H1 (cell line): ENCODE data around the gene CNTN5. TPM values are rescaled to one million over a fixed set of nuclear protein-coding genes. Genes with fewer than 3 reads are reported as not detected.

ENCODE experiments used
- CTCF ChIA-PET: fragments of 300-600 bp; sonication (Branson Sonifier 250); formaldehyde crosslinking; loops from one replicate; lab custom pipeline; 2021; ENCODE audit not compliant: partially characterized antibody; lab: Charles Lee
- POLR2A ChIA-PET: fragments of 300-600 bp; sonication (Branson Sonifier 250); formaldehyde crosslinking; loops from one replicate; lab custom pipeline; 2021; ENCODE audit warnings: inconsistent platforms; ENCODE audit not compliant: partially characterized antibody; lab: Charles Lee
- DNase-seq, 2 experiments: peaks; one replicate each; pipeline versions ENCODE4 v3.0.0 to v3.0.0-alpha.2; 2010 to 2022; ENCODE audit warnings: low spot score in 2 of 2, low read depth in 1 of 2, mixed read lengths in 1 of 2
- FAIRE-seq: peaks from 2 replicates; lab custom pipeline; 2011; peaks lifted over from hg19 to GRCh38; lab: Jason Lieb, UNC
- H2AFZ ChIP-seq: 2 replicates; pipeline ENCODE4 v1.8.1; 2012; ENCODE audit warnings: low read length, inconsistent platforms
- H2AK5ac ChIP-seq: 2 replicates; pipeline ENCODE4 v1.6.1; 2013; ENCODE audit warnings: low read depth, low read length
- H2BK120ac ChIP-seq: replicated peaks from 2 replicates; pipeline ENCODE3; 2013; ENCODE audit warnings: low read depth, low read length, inconsistent platforms
- H2BK12ac ChIP-seq: 2 replicates; pipeline ENCODE4 v1.6.1; 2013; ENCODE audit warnings: low read depth, low read length
- H2BK15ac ChIP-seq: 2 replicates; pipeline ENCODE4 v1.6.1; 2013; ENCODE audit warnings: low read length
- H2BK20ac ChIP-seq: 2 replicates; pipeline ENCODE4 v1.6.1; 2013; ENCODE audit warnings: low read length
- H2BK5ac ChIP-seq: 2 replicates; pipeline ENCODE4 v1.6.1; 2013; ENCODE audit warnings: low read depth, low read length
- H3K14ac ChIP-seq: 2 replicates; pipeline ENCODE4 v1.6.1; 2013; ENCODE audit warnings: inconsistent platforms; ENCODE audit not compliant: insufficient read length
- H3K18ac ChIP-seq: 2 replicates; pipeline ENCODE4 v1.6.1; 2013; ENCODE audit warnings: low read length; ENCODE audit errors: extremely low read depth
- H3K23ac ChIP-seq: 2 replicates; pipeline ENCODE4 v1.6.1; 2013; ENCODE audit warnings: inconsistent platforms; ENCODE audit not compliant: insufficient read length
- H3K23me2 ChIP-seq: 2 replicates; pipeline ENCODE4 v1.6.1; 2013; ENCODE audit warnings: low read depth, low read length
- H3K27ac ChIP-seq: 2 replicates; pipeline ENCODE4 v1.6.1; 2011; ENCODE audit warnings: low read depth, low read length, inconsistent platforms
- H3K27me3 ChIP-seq, 4 experiments: replicated peaks in 1 of 4; 1 replicate in 1 of 4; 2 replicates in 3 of 4; pipeline versions ENCODE4 v1.6.1 to v1.8.1; 2011 to 2013; ENCODE audit warnings: low read length in 3 of 4, mild to moderate bottlenecking in 3 of 4, inconsistent platforms in 2 of 4, mixed read lengths in 2 of 4, moderate library complexity in 1 of 4; ENCODE audit not compliant: control insufficient read depth in 3 of 4, insufficient read depth in 3 of 4; ENCODE audit errors: extremely low read depth in 1 of 4
- H3K36me3 ChIP-seq, 4 experiments: 2 replicates each; pipeline versions ENCODE4 v1.6.1 to v1.8.1; 2011 to 2013; ENCODE audit warnings: mild to moderate bottlenecking in 4 of 4, low read length in 3 of 4, moderate library complexity in 2 of 4, control low read depth in 1 of 4, inconsistent platforms in 1 of 4; ENCODE audit not compliant: insufficient read depth in 4 of 4, control insufficient read depth in 2 of 4
- H3K4ac ChIP-seq: replicated peaks from 2 replicates; pipeline ENCODE3; 2013; ENCODE audit warnings: low read length, low read depth, mixed read lengths, inconsistent platforms; ENCODE audit not compliant: insufficient read length
- H3K4me1 ChIP-seq, 4 experiments: replicated peaks in 1 of 4; 1 replicate in 1 of 4; 2 replicates in 3 of 4; pipeline versions ENCODE4 v1.6.1 to v1.8.1; 2011 to 2013; ENCODE audit warnings: low read length in 3 of 4, inconsistent platforms in 2 of 4, mixed read lengths in 1 of 4; ENCODE audit not compliant: insufficient read depth in 4 of 4, control insufficient read depth in 3 of 4
- H3K4me2 ChIP-seq, 2 experiments: 2 replicates each; pipeline versions ENCODE4 v1.6.1 to v1.8.1; 2011 to 2013; ENCODE audit warnings: low read depth in 2 of 2, low read length in 2 of 2, control low read depth in 1 of 2, inconsistent platforms in 1 of 2, mild to moderate bottlenecking in 1 of 2; ENCODE audit not compliant: insufficient read depth in 1 of 2
- H3K4me3 ChIP-seq, 4 experiments: fragments of 200-600, 300-600 bp in 1 of 4; sonication (generic), shearing (Covaris generic), sonication (Bioruptor Twin) in 1 of 4; 2 replicates each; pipeline versions ENCODE4 v1.5.1 to v1.8.1; 2011 to 2016; ENCODE audit warnings: low read length in 4 of 4, low read depth in 3 of 4, control low read depth in 2 of 4, inconsistent platforms in 2 of 4, mild to moderate bottlenecking in 2 of 4, mixed read lengths in 1 of 4, moderate library complexity in 1 of 4; ENCODE audit not compliant: insufficient read depth in 2 of 4; ENCODE audit errors: extremely low read depth in 1 of 4
- H3K56ac ChIP-seq: replicated peaks from 2 replicates; pipeline ENCODE3; 2013; ENCODE audit warnings: low read depth, mild to moderate bottlenecking, mixed read lengths, low read length, inconsistent platforms; ENCODE audit not compliant: insufficient read length
- H3K79me1 ChIP-seq: 2 replicates; pipeline ENCODE4 v1.6.1; 2013; ENCODE audit warnings: low read depth, low read length, control low read depth
- H3K79me2 ChIP-seq, 2 experiments: 2 replicates each; pipeline versions ENCODE4 v1.6.1 to v1.8.1; 2012 to 2013; ENCODE audit warnings: low read length in 2 of 2, mild to moderate bottlenecking in 2 of 2, inconsistent platforms in 1 of 2; ENCODE audit not compliant: insufficient read depth in 2 of 2, control insufficient read depth in 1 of 2
- H3K9ac ChIP-seq, 4 experiments: replicated peaks in 1 of 4; 1 replicate in 1 of 4; 2 replicates in 3 of 4; pipeline versions ENCODE4 v1.6.1 to v1.8.1; 2011 to 2013; ENCODE audit warnings: low read depth in 3 of 4, low read length in 3 of 4, control low read depth in 2 of 4, mild to moderate bottlenecking in 2 of 4, moderate library complexity in 2 of 4, inconsistent platforms in 1 of 4; ENCODE audit errors: extremely low read depth in 1 of 4
- H3K9me3 ChIP-seq, 2 experiments: 2 replicates each; pipeline versions ENCODE4 v1.6.1 to v1.8.1; 2012 to 2013; ENCODE audit warnings: mild to moderate bottlenecking in 2 of 2, moderate library complexity in 2 of 2, control low read depth in 1 of 2, inconsistent platforms in 1 of 2, low read depth in 1 of 2, low read length in 1 of 2, mixed read lengths in 1 of 2; ENCODE audit not compliant: insufficient read depth in 2 of 2
- H4K20me1 ChIP-seq, 2 experiments: replicated peaks in 1 of 2; 2 replicates each; pipeline versions ENCODE3 to v1.8.1; 2011 to 2013; ENCODE audit warnings: inconsistent platforms in 2 of 2, low read length in 2 of 2, mild to moderate bottlenecking in 1 of 2; ENCODE audit not compliant: insufficient read depth in 2 of 2, control insufficient read depth in 1 of 2
- H4K5ac ChIP-seq: 2 replicates; pipeline ENCODE4 v1.6.1; 2013; ENCODE audit warnings: low read length, low read depth, mixed read lengths, inconsistent platforms; ENCODE audit not compliant: insufficient read length
- H4K8ac ChIP-seq: 2 replicates; pipeline ENCODE4 v1.8.0; 2013; ENCODE audit warnings: mild to moderate bottlenecking, moderate library complexity, low read length, inconsistent platforms; ENCODE audit not compliant: insufficient read depth; ENCODE audit errors: extremely low read depth
- H4K91ac ChIP-seq: replicated peaks from 2 replicates; pipeline ENCODE3; 2013; ENCODE audit warnings: low read length, mixed read lengths, inconsistent platforms; ENCODE audit not compliant: insufficient read length
- HDAC2 ChIP-seq, 2 experiments: fragments of 300-600 bp in 1 of 2; sonication (generic) in 1 of 2; IDR thresholded peaks; 2 replicates each; pipeline ENCODE4 v1.6.1; 2011 to 2012; ENCODE audit warnings: low read depth in 2 of 2, low read length in 2 of 2, mild to moderate bottlenecking in 2 of 2, moderate library complexity in 2 of 2, borderline replicate concordance in 1 of 2, inconsistent platforms in 1 of 2
- JUND ChIP-seq: IDR thresholded peaks from 2 replicates; pipeline ENCODE4 v1.6.1; 2011; ENCODE audit warnings: mild to moderate bottlenecking, improper control_type of control experiment, low read length
- SIRT6 ChIP-seq: IDR thresholded peaks from one replicate; pipeline ENCODE4 v1.7.1; 2012; ENCODE audit warnings: low read length, inconsistent platforms
- SIX5 ChIP-seq: IDR thresholded peaks from 2 replicates; pipeline ENCODE4 v1.6.1; 2011; ENCODE audit warnings: mild to moderate bottlenecking, low read depth, low read length
- SUZ12 ChIP-seq: fragments of 200-600 bp; sonication (generic); IDR thresholded peaks from 2 replicates; pipeline ENCODE4 v1.6.1; 2012; ENCODE audit warnings: mild to moderate bottlenecking, inconsistent platforms, low read length, moderate library complexity, mixed read lengths
- TEAD4 ChIP-seq: IDR thresholded peaks from 2 replicates; pipeline ENCODE4 v1.6.1; 2012; ENCODE audit warnings: low read depth, low read length, inconsistent platforms, mixed read lengths
- WGBS, 2 experiments: shearing (Covaris generic) in 1 of 2; methylation state at CpG; one replicate each; pipeline versions ENCODE4 v1.1.6 to v1.1.7; 2013 to 2015; ENCODE audit warnings: low lambda C conversion rate in 2 of 2, mixed read lengths in 2 of 2, inconsistent platforms in 1 of 2, low coverage in 1 of 2, missing lambda C conversion rate in 1 of 2; ENCODE audit not compliant: insufficient replicate concordance in 2 of 2, insufficient coverage in 1 of 2, insufficient read length in 1 of 2; ENCODE audit errors: extremely low coverage in 1 of 2, missing lambda C conversion rate in 1 of 2; 5-methylcytosine and 5-hydroxymethylcytosine counted together
- polyA plus RNA-seq, 7 experiments: library from polyadenylated mRNA; depleted of rRNA in 3 of 7; stranded (reverse) in 5 of 7; unstranded in 2 of 7; fragments of >200 nt in 5 of 7; fragments of 200-250 nt in 2 of 7; gene quantifications; 1 replicate in 5 of 7; 2 replicates in 1 of 7; 4 replicates in 1 of 7; pipeline versions ENCODE4 v1.2.1 to v1.2.3, GENCODE V29; 2011 to 2013; ENCODE audit warnings: missing spikeins in 2 of 7, mixed read lengths in 2 of 7
- total RNA-seq: library from RNA; stranded (reverse); fragmentation: NEBNext Ultra II Directional; extraction: Animal tissue kit (Norgen Biotek cat#: 25700); gene quantifications from 2 replicates; pipeline ENCODE4 v1.2.1, GENCODE V29; 2021
- TF ChIP-seq, protein P1 (sequence below): IDR thresholded peaks from 2 replicates; pipeline ENCODE4 v1.6.1; 2011; ENCODE audit warnings: low read length, improper control_type of control experiment
- TF ChIP-seq, protein P2 (sequence below): IDR thresholded peaks from 2 replicates; pipeline ENCODE4 v1.6.1; 2012; ENCODE audit warnings: low read length, inconsistent platforms
- TF ChIP-seq, protein P3 (sequence below): IDR thresholded peaks from 2 replicates; pipeline ENCODE4 v1.6.1; 2012; ENCODE audit warnings: inconsistent platforms
- TF ChIP-seq, protein P4 (sequence below): IDR thresholded peaks from 2 replicates; pipeline ENCODE4 v1.6.1; 2011; ENCODE audit warnings: low read depth, mild to moderate bottlenecking, low read length; ENCODE audit not compliant: insufficient read depth

CNTN5 gene
- total and polyA plus RNA-seq, 2 of the 8 experiments (the other 6 are each of a cell fraction or from before 2014, with no cell fraction given): not detected

DNA sequence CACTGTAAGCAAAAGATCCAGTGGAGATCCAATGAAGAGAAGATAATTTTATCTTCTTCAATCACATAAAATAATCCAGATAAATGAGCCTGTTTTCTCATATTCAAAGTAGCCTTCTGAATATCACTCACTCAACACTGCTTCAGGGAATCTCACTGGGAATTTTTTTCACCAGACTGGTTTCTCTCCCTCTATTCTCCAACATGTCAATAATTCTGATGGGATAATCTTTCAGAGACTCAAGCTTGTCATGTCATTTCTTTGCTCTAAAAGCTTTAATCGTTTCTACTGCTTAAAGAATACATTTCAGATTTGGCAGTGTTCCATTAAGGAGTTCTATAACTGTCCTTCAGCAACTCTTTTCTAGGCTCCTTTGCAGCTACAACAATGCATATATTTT, 16.3 kb downstream of the CNTN5 start:
- H3K23me2 ChIP-seq: no peaks in the 10 kb centered on the region
- no peak overlapping the region for H4K8ac ChIP-seq
- H2BK120ac ChIP-seq: no peak overlapping the region
- H4K20me1 ChIP-seq: no peaks in the 10 kb centered on the region
- H2BK12ac ChIP-seq: no peak overlapping the region
- no peak overlapping the region for H3K9ac ChIP-seq
- H3K56ac ChIP-seq: no peak overlapping the region
- no peaks in the 10 kb centered on the region for H3K4me1 ChIP-seq
- no peaks in the 10 kb centered on the region for H3K79me1 ChIP-seq
- no peak overlapping the region for H3K27ac ChIP-seq
- no peak overlapping the region for H3K23ac ChIP-seq
- no peaks in the 10 kb centered on the region for H3K36me3 ChIP-seq
- H3K4ac ChIP-seq: no peak overlapping the region
- no peak overlapping the region for H2AK5ac ChIP-seq
- no peak overlapping the region for H3K4me2 ChIP-seq
- H3K4me3 ChIP-seq: no peak overlapping the region
- POLR2A ChIA-PET: no interaction called here
- no peak overlapping the region for H2BK15ac ChIP-seq
- no peaks in the 10 kb centered on the region for H3K27me3 ChIP-seq
- H2BK5ac ChIP-seq: no peak overlapping the region
- no peaks in the 10 kb centered on the region for H3K79me2 ChIP-seq
- H3K14ac ChIP-seq: no peak overlapping the region
- no peak overlapping the region for H4K91ac ChIP-seq
- H3K18ac ChIP-seq: no peak overlapping the region
- DNase-seq: no peak
- no peak overlapping the region for H2AFZ ChIP-seq
- no peak for FAIRE-seq
- no peak overlapping the region for H4K5ac ChIP-seq
- no peaks in the 10 kb centered on the region for H3K9me3 ChIP-seq
- CTCF ChIA-PET: no interaction called here
- 100% methylated on average over 1 of the region's 1 CpG; no CpG with 5 or more reads in 1 of the 2 experiments for WGBS, 2 experiments
- no peak overlapping the region for H2BK20ac ChIP-seq
- TF ChIP-seq TEAD4 (no peak), HDAC2 (IDR thresholded peaks at IDR 0.05; ENCODE audit: borderline replicate concordance in 1 of 2, low read depth in 2 of 2, low read length in 2 of 2) (no peak), SUZ12 (no peak), JUND (no peak), SIX5 (no peak), SIRT6 (no peak)
- TF ChIP-seq, protein P1, sequence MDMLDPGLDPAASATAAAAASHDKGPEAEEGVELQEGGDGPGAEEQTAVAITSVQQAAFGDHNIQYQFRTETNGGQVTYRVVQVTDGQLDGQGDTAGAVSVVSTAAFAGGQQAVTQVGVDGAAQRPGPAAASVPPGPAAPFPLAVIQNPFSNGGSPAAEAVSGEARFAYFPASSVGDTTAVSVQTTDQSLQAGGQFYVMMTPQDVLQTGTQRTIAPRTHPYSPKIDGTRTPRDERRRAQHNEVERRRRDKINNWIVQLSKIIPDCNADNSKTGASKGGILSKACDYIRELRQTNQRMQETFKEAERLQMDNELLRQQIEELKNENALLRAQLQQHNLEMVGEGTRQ: no peak
- TF ChIP-seq, protein P2, sequence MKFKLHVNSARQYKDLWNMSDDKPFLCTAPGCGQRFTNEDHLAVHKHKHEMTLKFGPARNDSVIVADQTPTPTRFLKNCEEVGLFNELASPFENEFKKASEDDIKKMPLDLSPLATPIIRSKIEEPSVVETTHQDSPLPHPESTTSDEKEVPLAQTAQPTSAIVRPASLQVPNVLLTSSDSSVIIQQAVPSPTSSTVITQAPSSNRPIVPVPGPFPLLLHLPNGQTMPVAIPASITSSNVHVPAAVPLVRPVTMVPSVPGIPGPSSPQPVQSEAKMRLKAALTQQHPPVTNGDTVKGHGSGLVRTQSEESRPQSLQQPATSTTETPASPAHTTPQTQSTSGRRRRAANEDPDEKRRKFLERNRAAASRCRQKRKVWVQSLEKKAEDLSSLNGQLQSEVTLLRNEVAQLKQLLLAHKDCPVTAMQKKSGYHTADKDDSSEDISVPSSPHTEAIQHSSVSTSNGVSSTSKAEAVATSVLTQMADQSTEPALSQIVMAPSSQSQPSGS: no peak
- TF ChIP-seq, protein P3, sequence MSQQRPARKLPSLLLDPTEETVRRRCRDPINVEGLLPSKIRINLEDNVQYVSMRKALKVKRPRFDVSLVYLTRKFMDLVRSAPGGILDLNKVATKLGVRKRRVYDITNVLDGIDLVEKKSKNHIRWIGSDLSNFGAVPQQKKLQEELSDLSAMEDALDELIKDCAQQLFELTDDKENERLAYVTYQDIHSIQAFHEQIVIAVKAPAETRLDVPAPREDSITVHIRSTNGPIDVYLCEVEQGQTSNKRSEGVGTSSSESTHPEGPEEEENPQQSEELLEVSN: no peak
- TF ChIP-seq, protein P4, sequence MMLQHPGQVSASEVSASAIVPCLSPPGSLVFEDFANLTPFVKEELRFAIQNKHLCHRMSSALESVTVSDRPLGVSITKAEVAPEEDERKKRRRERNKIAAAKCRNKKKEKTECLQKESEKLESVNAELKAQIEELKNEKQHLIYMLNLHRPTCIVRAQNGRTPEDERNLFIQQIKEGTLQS: no peak
